Muscle of back (tissue), 11 donors: ENCODE data around the gene CHD9. TPM values are rescaled to one million over a fixed set of nuclear protein-coding genes. Genes with fewer than 3 reads are reported as not detected.
"Not testable (repeated sequence)": the region's sequence is repeated elsewhere in the genome, so short reads cannot be mapped to it uniquely, and the experiment has no call there.

Experiments used
- DNase-seq, 3 donors: peaks; one replicate each; pipeline versions ENCODE4 v3.0.0 to v3.0.0-alpha.2; 2013
- polyA plus RNA-seq, 10 donors: library from polyadenylated mRNA; unstranded; fragments of 120-200 nt; gene quantifications; one replicate each; pipeline ENCODE4 v1.2.1, GENCODE V29; 2013; ENCODE audit not compliant: insufficient read length in 10 of 10

Gene CHD9
- polyA plus RNA-seq, 10 donors, result 33.3 to 60.6 (median 46.6) TPM

DNA sequence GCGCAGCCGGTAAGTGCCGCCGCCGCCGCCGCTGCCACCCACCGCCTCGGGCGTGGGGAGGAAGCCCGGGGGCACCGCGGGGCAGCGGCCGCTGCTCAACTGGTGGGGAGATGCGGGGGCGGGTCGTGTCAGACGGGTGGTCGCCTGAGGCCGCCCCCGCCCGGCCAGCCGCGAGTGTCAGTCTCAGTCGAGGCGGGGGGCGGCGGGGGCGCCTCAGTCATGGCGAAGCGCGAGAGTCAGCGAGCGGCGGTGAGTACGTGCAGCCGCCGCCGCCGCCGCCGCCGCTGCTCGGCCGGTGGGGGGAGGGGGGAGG, 76.2 kb downstream of the CHD9 start:
- DNase-seq, result peak in 1 of 3 donors; percentile 16

DNA sequence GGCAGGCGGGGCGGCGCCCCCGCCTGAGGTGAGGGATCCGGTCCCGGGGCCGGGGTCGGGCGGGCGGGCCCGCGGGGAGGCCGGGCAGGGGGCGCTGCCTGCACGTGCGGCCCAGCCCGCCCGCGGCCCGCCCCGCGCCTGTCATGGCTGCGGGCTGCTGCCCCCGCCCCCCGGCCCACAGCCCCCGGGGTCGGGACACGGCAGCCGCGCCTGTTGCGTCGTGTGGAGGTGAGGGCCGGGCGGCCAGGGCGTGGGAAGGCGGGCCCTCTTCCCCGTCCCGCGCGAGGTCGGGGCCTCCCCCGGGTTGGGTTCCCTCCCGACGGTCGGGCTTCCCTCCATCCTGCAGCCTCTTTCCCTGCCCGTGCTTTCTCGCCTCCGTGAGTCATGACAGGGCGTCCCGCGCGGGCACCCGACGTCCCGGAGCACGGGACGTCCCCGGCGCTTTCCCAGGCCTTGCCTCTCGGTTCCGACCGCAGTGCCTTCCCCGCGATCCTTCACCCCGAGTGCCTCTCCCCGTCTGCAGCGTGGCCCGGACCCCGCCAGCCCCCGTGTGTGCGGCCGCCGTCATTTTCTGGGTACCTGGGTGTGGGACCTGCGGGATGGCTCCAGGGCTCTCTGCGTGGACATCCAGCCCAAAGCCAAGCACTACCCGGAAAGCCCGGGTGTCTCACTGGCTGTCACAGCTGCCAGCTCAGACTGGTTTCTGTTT, 76.7 kb downstream of the CHD9 start:
- DNase-seq, result peak; percentile 32 to 84 (median 52)

DNA sequence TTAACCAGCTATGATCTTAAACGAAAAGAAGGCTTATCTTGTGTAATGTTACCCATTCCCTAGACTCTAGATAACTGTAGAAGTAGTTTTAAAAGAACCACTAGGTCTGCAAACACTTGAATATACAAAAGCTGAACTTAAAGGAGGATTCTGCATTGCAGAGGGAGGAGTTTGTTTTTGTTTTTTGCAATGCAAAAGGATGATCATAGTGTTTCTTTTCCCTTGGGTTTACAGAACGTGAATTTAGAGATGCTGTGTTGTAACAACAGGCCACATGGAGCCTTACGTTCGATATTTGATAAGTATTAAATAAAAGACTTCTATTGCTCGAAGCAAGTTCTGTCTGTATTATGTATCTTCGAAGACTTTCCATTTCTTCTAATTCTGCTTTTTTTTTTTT, 77.6 kb downstream of the CHD9 start:
- DNase-seq, result peak in 1 of 3 donors; percentile 44

DNA sequence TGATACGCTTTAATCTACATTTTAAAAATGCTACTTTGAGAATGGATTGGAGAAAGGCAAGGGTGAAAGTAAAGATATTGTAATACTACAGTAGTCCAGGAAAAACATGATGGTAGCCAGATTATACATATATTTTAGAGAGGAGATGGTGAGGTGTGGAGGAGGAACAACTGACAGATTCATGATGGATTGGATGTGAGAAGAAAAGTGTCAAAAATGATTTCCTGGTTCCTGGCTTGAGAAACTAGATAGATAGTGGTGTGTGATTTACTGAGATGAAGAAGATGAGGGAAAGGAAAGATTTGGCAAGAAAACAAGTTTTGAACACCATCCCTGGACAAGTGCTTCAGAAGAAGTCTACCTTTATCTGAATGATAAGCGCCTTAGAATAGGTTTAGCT, 80.5 kb downstream of the CHD9 start:
- DNase-seq, result no peak

DNA sequence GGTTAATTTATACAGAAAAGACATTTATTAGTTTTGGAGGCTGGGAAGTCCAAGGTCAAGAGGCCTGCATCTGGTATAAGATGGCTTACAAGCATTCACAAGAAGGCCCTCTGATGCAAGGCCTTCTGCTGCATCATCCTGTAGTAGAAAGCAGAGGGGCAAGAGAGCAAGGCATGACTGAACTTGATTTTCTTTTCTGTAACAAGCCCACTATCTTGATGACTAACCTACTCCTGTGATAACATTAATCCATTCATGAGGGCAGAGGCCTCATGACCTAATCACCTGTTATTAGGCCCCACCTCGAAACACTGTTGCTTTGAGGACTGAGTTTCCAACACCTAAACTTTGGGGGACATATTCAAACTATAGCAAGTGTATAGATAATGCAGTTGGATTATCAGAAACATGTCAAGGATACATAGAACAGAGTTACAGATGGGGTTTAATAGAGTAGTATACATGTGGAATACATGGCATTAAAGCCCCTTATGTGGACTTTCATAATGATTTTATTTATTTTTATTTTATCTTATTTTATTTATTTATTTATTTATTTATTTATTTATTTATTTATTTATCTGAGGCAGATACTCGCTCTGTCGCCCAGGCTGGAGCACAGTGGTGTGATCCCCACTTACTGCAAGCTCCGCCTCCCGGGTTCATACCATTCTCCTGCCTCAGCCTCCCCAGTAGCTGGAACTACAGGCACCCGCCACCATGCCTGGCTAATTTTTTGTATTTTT, 88.2 kb downstream of the CHD9 start:
- DNase-seq, result no peak

DNA sequence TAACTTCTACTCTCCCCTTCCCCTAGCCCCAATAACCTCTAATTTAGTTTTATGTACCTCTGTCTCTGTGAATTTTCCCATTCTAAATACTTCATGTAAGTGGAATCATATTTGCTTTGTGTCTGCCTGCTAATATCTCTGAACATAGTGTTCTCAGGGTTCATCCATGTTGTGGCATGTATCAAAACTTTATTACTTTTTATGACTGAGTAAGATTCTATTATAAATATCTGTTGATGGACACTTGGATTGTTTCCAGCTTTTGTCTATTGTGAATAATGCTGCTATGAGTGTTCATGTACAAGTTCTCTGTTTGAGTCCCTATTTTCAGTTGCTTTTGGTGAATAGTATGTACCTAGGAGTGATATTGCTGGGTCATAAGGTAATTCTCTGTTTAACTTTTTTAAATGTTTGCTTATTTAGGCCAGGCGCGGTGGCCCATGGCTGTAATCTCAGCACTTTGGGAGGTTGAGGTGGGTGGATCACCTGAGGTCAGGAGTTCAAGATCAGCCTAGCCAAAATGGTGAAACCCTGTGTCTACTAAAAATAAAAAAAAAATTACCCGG, 92.8 kb downstream of the CHD9 start:
- DNase-seq, result no peak

DNA sequence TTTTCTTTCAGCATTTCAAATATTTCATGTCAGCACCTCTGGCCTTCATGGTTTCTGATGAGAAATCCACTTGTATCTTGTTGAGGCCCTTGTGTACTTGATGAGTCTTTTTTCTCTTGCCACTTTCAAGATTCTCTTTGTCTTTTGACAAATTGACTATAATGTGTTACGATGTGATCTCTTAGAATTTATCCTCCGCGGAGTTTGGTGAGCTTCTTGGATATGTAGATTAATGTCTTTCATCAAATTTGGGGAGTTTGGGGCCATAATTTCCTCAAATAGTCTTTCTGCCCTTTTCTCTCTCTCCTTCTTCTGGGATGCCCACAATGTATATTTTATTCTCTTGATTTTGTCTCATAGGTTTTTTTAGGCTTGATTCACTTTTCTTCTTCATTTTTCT, 96.0 kb downstream of the CHD9 start:
- DNase-seq, result no peak

DNA sequence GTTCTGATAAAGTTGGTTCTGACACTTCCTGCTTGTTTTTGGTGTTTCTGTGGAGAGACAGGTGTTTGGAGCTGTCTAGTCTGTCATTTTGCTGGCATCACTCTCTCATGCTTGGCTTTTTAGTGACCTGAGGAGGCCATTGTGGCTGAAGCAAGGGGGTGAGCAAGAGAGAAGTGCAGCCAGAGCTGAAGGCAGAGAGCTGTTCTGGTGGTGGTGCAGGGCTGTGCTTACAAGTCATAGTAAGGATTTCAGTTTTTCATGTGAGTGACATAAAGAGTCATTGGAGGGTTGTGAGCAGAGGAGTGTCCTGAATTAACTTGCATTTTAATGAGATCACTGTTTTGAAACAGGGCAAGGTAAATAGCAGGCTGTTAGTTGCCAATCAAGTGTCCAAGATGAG, 97.5 kb downstream of the CHD9 start:
- no peak for DNase-seq

DNA sequence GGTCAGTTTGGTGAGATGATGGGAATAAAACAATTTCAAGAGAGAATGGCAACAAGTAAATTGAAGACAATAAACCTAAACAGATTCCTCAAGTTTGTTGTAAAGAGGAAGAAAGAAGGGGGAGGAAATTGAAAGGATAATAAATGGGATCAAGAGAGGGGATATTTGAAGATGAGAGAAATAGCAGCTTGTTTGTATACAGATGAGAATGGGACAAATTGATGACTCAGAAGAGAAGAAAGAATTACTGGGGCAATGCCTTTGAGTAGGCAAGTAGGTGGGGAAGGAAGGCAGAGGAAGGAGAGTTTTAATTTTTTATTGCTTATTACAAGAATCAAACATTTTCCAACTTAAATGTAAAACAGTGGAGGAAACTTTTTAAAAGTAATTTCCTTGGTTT, 98.3 kb downstream of the CHD9 start:
- DNase-seq, result no peak

DNA sequence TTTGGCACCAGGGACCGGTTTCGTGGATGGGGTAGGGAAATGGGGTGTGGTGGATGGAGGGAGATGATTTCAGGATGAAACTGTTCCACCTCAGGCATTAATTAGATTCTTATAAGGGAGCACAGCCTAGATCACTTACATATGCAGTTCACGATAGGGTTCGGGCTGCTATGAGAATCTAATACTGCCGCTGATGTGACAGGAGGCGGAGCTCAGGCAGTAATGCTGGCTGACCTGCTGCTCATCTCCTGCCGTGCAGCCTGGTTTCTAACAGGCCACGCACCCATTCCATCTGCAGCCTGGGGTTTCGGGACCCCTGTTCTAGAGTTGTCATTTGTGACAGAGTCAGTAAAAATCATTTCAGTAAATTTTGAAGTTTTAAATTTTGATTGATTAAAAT, 99.7 kb downstream of the CHD9 start:
- DNase-seq, result no peak

DNA sequence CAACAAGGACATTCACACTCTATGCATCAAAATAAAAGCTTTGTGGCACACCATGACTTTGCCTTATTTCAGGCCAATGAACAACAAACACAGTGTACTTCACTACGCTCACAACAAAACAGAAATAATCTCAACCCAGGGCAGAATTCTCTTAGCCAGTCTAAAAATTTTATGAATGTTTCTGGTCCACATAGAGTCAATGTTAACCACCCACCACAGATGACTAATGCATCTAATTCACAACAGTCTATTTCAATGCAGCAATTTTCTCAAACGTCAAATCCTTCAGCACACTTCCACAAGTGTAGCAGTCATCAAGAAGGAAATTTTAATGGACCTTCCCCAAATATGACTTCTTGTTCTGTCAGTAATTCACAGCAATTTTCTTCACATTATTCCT, 101.7 kb downstream of the CHD9 start:
- no peak for DNase-seq

DNA sequence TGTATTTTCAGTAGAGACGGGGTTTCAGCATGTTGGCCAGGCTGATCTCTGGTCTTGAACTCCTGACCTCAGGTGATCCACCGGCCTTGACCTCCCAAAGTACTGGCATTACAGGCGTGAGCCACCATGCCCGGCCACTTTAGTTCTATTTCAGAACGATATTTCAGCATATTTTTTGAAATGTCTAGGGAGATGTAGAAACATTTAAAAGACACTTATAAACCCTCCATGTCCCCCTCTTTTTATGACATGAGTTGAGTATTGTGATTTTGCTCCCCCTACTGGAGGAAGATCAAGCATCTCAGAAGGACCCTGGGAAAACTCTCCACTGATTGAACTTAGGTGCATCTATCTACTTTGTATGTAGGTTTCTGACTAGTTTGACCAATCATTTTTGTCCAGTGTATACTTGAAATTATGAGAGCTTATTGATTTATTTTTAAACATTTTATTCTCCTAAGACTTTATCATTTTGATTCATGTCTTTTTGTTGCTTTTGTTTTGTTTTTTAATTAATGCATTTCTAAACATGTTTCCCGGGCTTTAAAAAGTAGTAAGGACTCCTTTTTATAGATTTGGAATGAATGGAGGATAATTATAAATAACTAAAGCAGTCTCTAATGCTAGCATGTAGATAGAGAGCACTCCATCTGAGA, 105.1 kb downstream of the CHD9 start:
- peak; percentile 56 to 69 (median 58) for DNase-seq

DNA sequence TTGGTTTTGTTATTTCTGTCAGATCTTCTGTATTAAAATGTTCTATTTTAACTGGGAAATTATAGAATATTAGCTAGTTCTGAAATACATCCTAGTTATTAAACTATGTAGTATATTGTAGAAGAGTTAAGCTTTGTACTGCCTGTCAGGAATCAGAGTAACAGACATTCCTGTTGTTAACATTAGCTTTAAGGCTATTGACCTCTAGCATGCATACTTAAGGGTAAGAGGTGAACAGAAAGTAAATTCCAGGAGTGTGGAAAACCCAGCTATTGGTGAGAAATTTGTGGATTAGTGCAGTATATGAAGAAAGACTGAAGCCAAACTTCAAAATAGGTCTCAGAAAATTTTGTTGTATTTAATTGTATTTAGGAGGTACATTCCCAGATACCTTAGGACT, 111.3 kb downstream of the CHD9 start:
- no peak for DNase-seq

DNA sequence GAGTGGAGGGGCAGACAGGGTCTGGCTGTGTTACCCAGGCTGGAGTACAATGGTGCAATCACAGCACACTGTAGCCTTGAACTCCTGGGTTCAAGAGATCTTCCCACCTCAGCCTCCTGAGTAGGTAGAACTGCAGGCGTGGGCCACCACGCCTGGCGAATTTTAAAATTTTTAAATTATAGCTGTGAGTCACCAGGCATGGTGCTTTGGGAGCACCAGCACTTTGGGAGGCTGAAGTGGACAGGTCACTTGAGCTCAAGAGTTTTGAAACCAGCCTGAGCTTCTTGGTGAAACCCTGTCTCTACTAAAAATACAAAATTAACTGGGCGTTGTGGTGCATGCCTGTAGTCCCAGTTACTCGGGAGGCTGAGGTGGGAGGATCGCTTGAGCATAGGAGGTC, 114.0 kb downstream of the CHD9 start:
- no peak for DNase-seq

DNA sequence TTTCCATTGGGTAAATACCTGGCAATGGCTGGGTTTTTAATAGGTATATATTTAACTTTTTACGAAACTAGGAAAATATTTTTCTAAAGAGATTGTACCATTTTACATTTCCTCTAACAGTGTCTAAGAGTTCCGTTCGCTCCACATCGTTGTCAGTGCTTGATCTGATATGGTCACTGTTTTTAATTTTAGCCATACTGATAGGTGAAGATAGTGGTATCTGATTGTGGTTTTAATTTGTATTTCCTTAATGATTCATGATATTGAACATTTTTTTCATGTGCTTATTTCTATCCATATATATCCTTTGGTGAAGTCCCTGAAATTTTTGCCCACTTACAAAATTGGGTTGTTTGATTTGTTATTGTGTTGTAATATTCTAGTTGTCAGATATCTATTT, 117.7 kb downstream of the CHD9 start:
- no peak for DNase-seq

DNA sequence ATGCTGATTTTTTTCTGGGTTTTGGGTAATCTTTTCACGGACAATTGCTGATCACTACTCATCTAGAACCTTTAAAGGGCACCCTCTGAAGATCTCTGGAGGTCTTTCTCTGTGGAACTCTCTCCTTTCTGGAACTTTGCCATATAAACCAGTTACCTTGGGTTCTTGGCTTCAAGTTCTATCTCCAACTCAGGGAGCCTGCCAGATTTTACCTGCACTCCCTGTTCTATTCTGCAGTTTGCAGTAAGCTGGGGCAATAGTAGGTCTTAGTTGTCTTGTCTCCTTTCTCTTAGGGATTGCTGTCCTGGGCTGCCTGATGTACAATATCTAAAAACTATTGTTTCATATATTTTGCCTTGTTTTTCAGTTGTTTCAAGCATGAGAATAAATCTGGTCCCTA, 120.3 kb downstream of the CHD9 start:
- no peak for DNase-seq

DNA sequence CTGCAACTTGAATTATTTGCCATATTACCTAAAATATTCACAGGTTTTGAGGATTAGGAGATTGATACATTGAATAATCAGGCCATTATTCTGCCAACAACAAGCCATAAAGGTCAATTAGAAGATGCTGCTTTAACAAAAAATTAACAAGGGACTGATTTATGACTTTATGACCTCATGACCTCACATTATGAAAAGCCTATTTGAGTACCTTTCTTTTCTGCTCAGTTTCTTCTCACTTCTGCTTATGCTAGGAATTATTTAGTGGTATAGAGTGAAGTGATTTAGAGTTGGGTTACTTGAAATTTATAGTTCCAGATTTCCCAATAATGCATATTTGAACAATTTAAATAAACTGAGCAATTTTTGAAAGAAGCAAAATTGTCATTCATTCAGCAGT, 121.6 kb downstream of the CHD9 start:
- DNase-seq, result no peak

DNA sequence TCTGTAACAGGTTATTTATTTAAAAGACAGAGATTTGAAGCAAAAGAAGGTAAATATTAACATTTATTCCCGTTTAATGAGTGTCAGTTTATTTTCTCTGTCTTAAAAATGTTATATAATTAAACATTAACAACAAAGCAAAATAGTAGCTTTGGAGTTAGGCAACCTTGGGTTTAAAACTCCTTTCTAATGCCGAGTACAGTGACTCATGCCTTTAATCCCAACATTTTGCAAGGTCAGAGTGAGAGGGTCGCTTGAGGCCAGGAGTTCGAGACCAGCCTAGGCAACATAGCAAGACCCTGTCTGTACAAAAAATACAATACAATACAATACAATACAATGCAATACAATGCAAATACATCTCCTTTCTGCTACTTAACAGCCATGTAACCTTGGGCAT, 128.7 kb downstream of the CHD9 start:
- no peak for DNase-seq

DNA sequence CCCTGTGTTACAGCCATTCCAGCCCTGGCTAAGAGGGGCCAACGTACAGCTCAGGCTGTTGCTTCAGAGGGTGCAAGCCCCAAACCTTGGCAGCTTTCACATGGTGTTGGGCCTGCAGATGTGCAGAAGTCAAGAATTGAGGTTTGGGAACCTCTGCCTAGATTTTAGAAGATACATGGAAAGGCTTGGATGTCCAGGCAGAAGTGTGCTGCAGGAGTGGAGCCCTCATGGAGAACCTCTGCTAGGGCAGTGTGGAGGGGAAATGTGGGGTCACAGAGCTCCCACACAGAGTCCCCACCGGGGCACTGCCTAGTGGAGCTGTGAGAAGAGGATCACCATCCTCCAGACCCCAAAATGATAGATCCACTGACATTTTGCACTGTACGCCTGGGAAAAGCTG, 130.9 kb downstream of the CHD9 start:
- not testable (repeated sequence) for DNase-seq

DNA sequence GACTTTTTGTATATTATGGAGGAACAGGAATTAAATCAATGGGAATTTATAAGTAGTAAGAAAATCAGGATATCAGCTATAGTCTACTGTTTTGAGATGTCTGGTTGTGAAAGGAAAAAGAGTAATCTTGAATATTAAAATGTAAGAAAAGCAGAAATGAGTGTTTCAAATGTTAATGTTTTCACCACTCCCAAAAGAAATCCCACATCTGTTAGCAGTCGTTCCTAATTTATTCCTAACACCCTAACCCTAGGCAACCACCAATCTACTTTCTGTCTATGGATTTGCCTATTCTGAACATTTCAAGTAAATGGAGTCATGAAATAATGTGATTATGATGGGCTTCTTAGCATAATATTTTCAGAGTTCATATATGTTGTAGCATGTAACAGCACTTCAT, 133.0 kb downstream of the CHD9 start:
- DNase-seq, result no peak

DNA sequence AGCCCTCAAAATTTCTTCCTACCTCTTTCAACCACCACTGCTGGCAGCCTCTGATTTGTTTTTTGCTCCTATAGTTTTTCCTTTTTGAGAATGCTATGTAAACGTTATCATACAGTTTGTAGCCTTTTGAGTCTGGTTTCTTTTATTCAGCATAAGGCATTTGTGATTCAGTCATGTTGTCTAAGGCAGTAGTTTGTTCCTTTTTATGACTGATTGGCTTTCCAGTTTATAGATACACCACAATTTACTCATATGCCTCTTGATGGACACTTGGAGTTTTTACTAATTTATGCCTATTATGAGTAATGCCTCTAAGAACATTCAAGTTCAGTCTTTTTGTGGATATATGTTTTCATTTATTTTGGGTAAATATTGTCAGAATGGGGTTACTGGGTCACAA, 136.6 kb downstream of the CHD9 start:
- no peak for DNase-seq

DNA sequence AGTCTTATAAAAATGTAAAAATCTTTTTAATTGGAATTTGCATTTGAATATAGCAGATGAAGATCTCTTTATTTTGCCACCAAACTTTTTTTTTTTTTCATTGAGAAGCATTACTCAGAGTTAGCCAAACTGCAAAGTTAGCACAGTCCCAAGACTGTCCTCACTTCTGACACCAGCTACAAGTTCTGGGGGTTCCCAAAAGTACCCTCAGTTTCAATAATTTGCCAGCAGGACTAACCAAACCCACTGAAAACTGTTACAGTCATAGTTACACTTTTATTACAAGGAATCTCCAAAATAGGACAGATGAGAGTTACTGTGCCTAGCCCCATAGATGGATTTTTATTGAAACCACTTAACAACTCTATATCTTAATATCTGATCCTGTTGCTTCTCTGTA, 144.1 kb downstream of the CHD9 start:
- no peak for DNase-seq

DNA sequence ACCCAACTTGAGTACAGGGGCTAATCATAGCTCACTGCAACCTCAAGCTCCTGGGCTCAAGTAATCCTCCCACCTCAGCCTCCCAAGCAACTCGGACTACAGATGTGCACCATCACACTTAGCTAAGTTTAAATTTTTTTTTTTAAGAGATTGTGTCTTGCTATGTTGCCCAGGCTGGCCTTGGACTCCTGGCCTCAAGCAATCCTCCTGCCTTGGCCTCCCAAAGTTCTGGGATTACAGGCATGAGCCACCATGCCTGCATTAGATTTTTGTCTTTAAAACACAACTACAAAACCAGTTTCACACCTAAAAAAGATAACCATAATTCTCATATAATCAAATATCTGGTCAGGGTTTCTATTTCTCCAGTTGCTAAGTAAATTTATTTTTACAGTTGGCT, 147.1 kb downstream of the CHD9 start:
- DNase-seq, result no peak
